HL-60/S4 (cell line): ENCODE data around the gene NTN1.

Experiments used
- in situ Hi-C: fragments of 300-500 bp; cut with MboI; formaldehyde crosslinking; loops from 2 replicates; pipeline ENCODE4 v1.14.3; 2022; ENCODE audit warnings: low sequenced_read_pairs

The NTN1 gene

GRCh38 chr17:9266031-9266680, 244.8 kb downstream of the NTN1 start:
- in situ Hi-C loops: no loop called here

- in situ Hi-C loops: no loop called here
Measured at GRCh38 chr17:9266697-9267117, 245.4 kb downstream of the NTN1 start.

- in situ Hi-C loops: no loop called here
Measured at GRCh38 chr17:9268546-9268945, 247.2 kb downstream of the NTN1 start.

GRCh38 chr17:9269350-9270035, 248.2 kb downstream of the NTN1 start:
- in situ Hi-C loops: no loop called here

GRCh38 chr17:9270921-9271320, 249.6 kb downstream of the NTN1 start:
- in situ Hi-C loops: no loop called here

GRCh38 chr17:9271989-9272388, 250.7 kb downstream of the NTN1 start:
- in situ Hi-C loops: no loop called here

- in situ Hi-C loops: no loop called here
Measured at GRCh38 chr17:9272501-9273200, 251.3 kb downstream of the NTN1 start.

- in situ Hi-C loops: no loop called here
Measured at GRCh38 chr17:9273428-9274391, 252.4 kb downstream of the NTN1 start.

GRCh38 chr17:9274973-9275372, 253.7 kb downstream of the NTN1 start:
- in situ Hi-C loops: no loop called here

GRCh38 chr17:9279893-9280292, 258.6 kb downstream of the NTN1 start:
- in situ Hi-C loops: no loop called here

- in situ Hi-C loops: no loop called here
Measured at GRCh38 chr17:9283909-9284308, 262.6 kb downstream of the NTN1 start.

GRCh38 chr17:9284884-9285283, 263.6 kb downstream of the NTN1 start:
- in situ Hi-C loops: no loop called here

- in situ Hi-C loops: no loop called here
Measured at GRCh38 chr17:9285602-9286427, 264.5 kb downstream of the NTN1 start.

GRCh38 chr17:9286434-9286833, 265.1 kb downstream of the NTN1 start:
- in situ Hi-C loops: no loop called here

GRCh38 chr17:9287306-9287705, 266.0 kb downstream of the NTN1 start:
- in situ Hi-C loops: no loop called here

- in situ Hi-C loops: no loop called here
Measured at GRCh38 chr17:9290226-9290613, 268.9 kb downstream of the NTN1 start.

- in situ Hi-C loops: no loop called here
Measured at GRCh38 chr17:9291912-9292560, 270.7 kb downstream of the NTN1 start.

- in situ Hi-C loops: no loop called here
Measured at GRCh38 chr17:9292561-9292941, 271.2 kb downstream of the NTN1 start.
